Measurements from ENCODE around the gene HCFC1R1. TPM values are rescaled to one million over a fixed set of nuclear protein-coding genes. Genes with fewer than 3 reads are reported as not detected.

The HCFC1R1 gene
- total and polyA plus RNA-seq, 2 experiments from 2014 or later: 30.2 to 192 TPM

GRCh38 chr16:3032624-3033023 is 8.9 kb upstream of the HCFC1R1 start:
- H3K79me2 ChIP-seq (replicated peaks; ENCODE audit: insufficient read depth): no peaks in the 10 kb centered on the region
- peaks cover 32% of the 10 kb centered on the region for H3K4me1 ChIP-seq (ENCODE audit: insufficient read depth)
- H3K9me2 ChIP-seq (ENCODE audit: insufficient read depth): no peaks in the 10 kb centered on the region
- peaks cover 28% of the 10 kb centered on the region for H3K36me3 Mint-ChIP-seq (ENCODE audit: low read depth)
- TF ChIP-seq REST (IDR thresholded peaks at IDR 0.05; ENCODE audit: unreplicated experiment) (no peak), POLR2AphosphoS5 (IDR thresholded peaks at IDR 0.05; ENCODE audit: low read depth) (no peak), CTCF (conservative IDR thresholded peaks at IDR 0.05; ENCODE audit: low read depth in 2 of 2) (no peak), JUNB (IDR thresholded peaks at IDR 0.05; ENCODE audit: unreplicated experiment) (no peak), ZNF462 (CRISPR knock-in tag; IDR thresholded peaks at IDR 0.05) (no peak), ETS1 (IDR thresholded peaks at IDR 0.05) (no peak), CREB1 (CRISPR knock-in tag; IDR thresholded peaks at IDR 0.05; ENCODE audit: low read depth) (no peak), ZNF331 (CRISPR knock-in tag; IDR thresholded peaks at IDR 0.05; ENCODE audit: low read depth) (no peak), EZH2 (IDR thresholded peaks at IDR 0.05; ENCODE audit: low read depth, unreplicated experiment) (no peak), STAT1 (IDR thresholded peaks at IDR 0.05; ENCODE audit: unreplicated experiment) (no peak), ZNF114 (CRISPR knock-in tag; IDR thresholded peaks at IDR 0.05) (no peak)
- no peak overlapping the region for H2AFZ ChIP-seq
- H3F3A ChIP-seq (replicated peaks; ENCODE audit: low read depth): peaks cover 34% of the 10 kb centered on the region
- peaks cover 17% of the 10 kb centered on the region for H4K20me1 ChIP-seq (replicated peaks; ENCODE audit: insufficient read depth)
- peaks cover 16% of the 10 kb centered on the region for H3K27me3 ChIP-seq (ENCODE audit: insufficient read depth)
- peaks cover 31% of the 10 kb centered on the region for H3K4me1 Mint-ChIP-seq
- H3K27ac Mint-ChIP-seq: no peak overlapping the region
- ATAC-seq (no peak), DNase-seq (ENCODE audit: low spot score) (no peak)
- no peak overlapping the region for H3K4me3 ChIP-seq
- H3K4me3 Mint-ChIP-seq: no peak overlapping the region
- H3K27me3 Mint-ChIP-seq (ENCODE audit: insufficient read depth, low read depth, poor library complexity): peaks cover 29% of the 10 kb centered on the region
- H3K9me3 Mint-ChIP-seq: peaks cover 4% of the 10 kb centered on the region
- no peaks in the 10 kb centered on the region for H3K36me3 ChIP-seq (ENCODE audit: insufficient read depth)
- no peak overlapping the region for H3K4me2 ChIP-seq
- H3K27ac ChIP-seq (ENCODE audit: low read depth): no peak overlapping the region

All from GM23338 (cell line).